Measurements from ENCODE around the gene UBE4B. TPM values are rescaled to one million over a fixed set of nuclear protein-coding genes. Genes with fewer than 3 reads are reported as not detected.

Gene UBE4B
- total and polyA plus RNA-seq, 10 of the 15 experiments (the other 5 are each of a cell fraction or from before 2014, with no cell fraction given): 2.9 to 32.6 (median 20.7) TPM

DNA sequence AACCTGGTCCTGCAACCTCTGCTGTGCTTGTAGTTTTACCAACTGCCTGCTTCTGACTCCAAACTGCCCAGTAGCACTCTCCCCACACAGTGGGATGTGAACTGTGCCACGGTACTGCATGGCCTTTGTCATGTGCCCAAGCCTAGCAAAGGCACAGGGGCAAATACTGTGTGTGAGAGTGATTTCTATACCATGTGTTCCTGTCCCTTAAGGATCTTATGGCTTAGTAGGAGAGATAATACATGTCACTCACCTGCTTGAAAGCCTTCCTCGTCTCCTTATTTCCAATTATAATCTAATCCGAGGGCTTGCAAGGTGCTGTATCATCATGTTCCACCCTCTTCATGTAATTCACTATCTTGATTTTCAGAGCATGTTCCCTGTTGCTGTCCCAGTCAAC lies 51.3 kb downstream of the UBE4B start (continued):
- TF ChIP-seq KAT2A (conservative IDR thresholded peaks at IDR 0.05; ENCODE audit: control insufficient read depth, low read depth, low read length) (no peak), NFYA (IDR thresholded peaks at IDR 0.05; ENCODE audit: borderline replicate concordance, low read depth, low read length) (no peak), ESRRA (IDR thresholded peaks at IDR 0.05; ENCODE audit: low read length) (no peak), EGR1 (IDR thresholded peaks at IDR 0.05; ENCODE audit: borderline replicate concordance in 1 of 2, low read depth in 2 of 2, low read length in 2 of 2) (no peak)

DNA sequence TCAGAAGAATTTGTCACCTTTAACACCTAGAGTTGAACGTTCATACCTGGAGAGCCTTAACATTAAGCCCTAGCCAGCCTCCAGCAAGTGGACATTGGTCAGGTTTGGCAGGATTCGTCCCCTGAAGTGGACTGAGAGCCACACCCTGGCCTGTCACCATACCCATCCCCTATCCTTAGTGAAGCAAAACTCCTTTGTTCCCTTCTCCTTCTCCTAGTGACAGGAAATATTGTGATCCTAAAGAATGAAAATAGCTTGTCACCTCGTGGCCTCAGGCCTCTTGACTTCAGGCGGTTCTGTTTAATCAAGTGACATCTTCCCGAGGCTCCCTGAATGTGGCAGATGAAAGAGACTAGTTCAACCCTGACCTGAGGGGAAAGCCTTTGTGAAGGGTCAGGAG lies 52.3 kb downstream of the UBE4B start:
- H3K27me3 ChIP-seq (replicated peaks in 1 of 2; ENCODE audit: control insufficient read depth in 2 of 2, insufficient read depth in 2 of 2, low read length in 1 of 2): no peaks in the 10 kb centered on the region
- intact Hi-C loops (cut with micrococcal nuclease; ENCODE audit: unreplicated experiment) (no loop called here), in situ Hi-C loops (cut with MboI) (no loop called here)
- no peaks in the 10 kb centered on the region for H3K79me2 ChIP-seq (ENCODE audit: control insufficient read depth, insufficient read depth, low read length)
- no peak overlapping the region for H3K4me2 ChIP-seq (ENCODE audit: control insufficient read depth, insufficient read depth)
- FAIRE-seq: no peak
- no peaks in the 10 kb centered on the region for H3K4me1 ChIP-seq (ENCODE audit: control insufficient read depth, insufficient read depth, low read length)
- ChIA-PET POLR2A (no interaction called here), RAD21 (ENCODE audit: unreplicated experiment) (no interaction called here), CTCF (interaction anchor here (0.6 kb wide), 2 partner anchors 116 to 144 kb away, joined by 3 read pairs; no protein-coding TSS in a partner anchor), SMC1A (ENCODE audit: uncharacterized antibody, unreplicated experiment) (no interaction called here)
- no peak for DNase-seq (ENCODE audit: low read depth, low spot score)
- H3K27ac ChIP-seq (ENCODE audit: control insufficient read depth, insufficient read depth): no peak overlapping the region
- peaks cover 0 to 1% of the 10 kb centered on the region in 2 experiments; a peak in 2 of 4 replicates for H3K36me3 ChIP-seq (ENCODE audit: control insufficient read depth in 2 of 2, insufficient read depth in 2 of 2, low read length in 1 of 2)
- H3K4me3 ChIP-seq: no peak overlapping the region
- ATAC-seq: no peak
- H4K20me1 ChIP-seq (ENCODE audit: control insufficient read depth, insufficient read depth): no peaks in the 10 kb centered on the region; the same call in 1 of the 2 replicates
- H2AFZ ChIP-seq (ENCODE audit: control insufficient read depth, low read depth, low read length): no peak overlapping the region
- no peaks in the 10 kb centered on the region for H3K9me3 ChIP-seq (replicated peaks; ENCODE audit: control insufficient read depth, insufficient read depth, low read length)
- no TSS peak for BruUV-seq (replicated peaks)
- WGBS (ENCODE audit: insufficient coverage, insufficient replicate concordance, low lambda C conversion rate, missing lambda C conversion rate): 90% methylated on average over 5 of the region's 5 CpGs
- TF ChIP-seq EP300 (IDR thresholded peaks at IDR 0.05; ENCODE audit: borderline replicate concordance in 1 of 2, control insufficient read depth in 1 of 2, low read depth in 2 of 2, low read length in 2 of 2) (no peak), BHLHE40 (IDR thresholded peaks at IDR 0.05; ENCODE audit: borderline replicate concordance in 1 of 2, low read depth in 2 of 2, low read length in 1 of 2) (no peak), EED (IDR thresholded peaks at IDR 0.05; ENCODE audit: low read depth) (no peak), CHD1 (IDR thresholded peaks at IDR 0.05; ENCODE audit: low read depth, low read length) (no peak), BACH1 (IDR thresholded peaks at IDR 0.05; ENCODE audit: borderline replicate concordance) (no peak), YBX1 (IDR thresholded peaks at IDR 0.05) (no peak), ETV6 (conservative IDR thresholded peaks at IDR 0.05 in 1 of 2, IDR thresholded peaks at IDR 0.05 in 1 of 2; ENCODE audit: borderline replicate concordance in 1 of 2, low read depth in 1 of 2) (no peak), CREB1 (IDR thresholded peaks at IDR 0.05; ENCODE audit: low read depth) (no peak)
- TF ChIP-seq, protein P1, sequence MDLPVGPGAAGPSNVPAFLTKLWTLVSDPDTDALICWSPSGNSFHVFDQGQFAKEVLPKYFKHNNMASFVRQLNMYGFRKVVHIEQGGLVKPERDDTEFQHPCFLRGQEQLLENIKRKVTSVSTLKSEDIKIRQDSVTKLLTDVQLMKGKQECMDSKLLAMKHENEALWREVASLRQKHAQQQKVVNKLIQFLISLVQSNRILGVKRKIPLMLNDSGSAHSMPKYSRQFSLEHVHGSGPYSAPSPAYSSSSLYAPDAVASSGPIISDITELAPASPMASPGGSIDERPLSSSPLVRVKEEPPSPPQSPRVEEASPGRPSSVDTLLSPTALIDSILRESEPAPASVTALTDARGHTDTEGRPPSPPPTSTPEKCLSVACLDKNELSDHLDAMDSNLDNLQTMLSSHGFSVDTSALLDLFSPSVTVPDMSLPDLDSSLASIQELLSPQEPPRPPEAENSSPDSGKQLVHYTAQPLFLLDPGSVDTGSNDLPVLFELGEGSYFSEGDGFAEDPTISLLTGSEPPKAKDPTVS (IDR thresholded peaks at IDR 0.05; ENCODE audit: low read depth, low read length): no peak
- no peak overlapping the region for H3K9ac ChIP-seq (ENCODE audit: control insufficient read depth, insufficient read depth, low read length)
